Mammary epithelial cell (primary cell): Measurements from ENCODE around the gene GRM4.

Source experiments
- EZH2 ChIP-seq: IDR thresholded peaks from 2 replicates; pipeline ENCODE4 v1.6.1; 2012; ENCODE audit warnings: low read length, inconsistent platforms, borderline replicate concordance
- TF ChIP-seq, protein P1 (sequence below), 2 donors: IDR thresholded peaks in 1 of 2; conservative IDR thresholded peaks in 1 of 2; 2 replicates each; pipeline ENCODE4 v1.5.1; 2011 to 2012; ENCODE audit warnings: inconsistent platforms in 2 of 2, low read length in 2 of 2, mild to moderate bottlenecking in 2 of 2, control low read depth in 1 of 2, low read depth in 1 of 2; ENCODE audit not compliant: insufficient read depth in 1 of 2; ENCODE audit errors: extremely low read depth in 1 of 2

DNA sequence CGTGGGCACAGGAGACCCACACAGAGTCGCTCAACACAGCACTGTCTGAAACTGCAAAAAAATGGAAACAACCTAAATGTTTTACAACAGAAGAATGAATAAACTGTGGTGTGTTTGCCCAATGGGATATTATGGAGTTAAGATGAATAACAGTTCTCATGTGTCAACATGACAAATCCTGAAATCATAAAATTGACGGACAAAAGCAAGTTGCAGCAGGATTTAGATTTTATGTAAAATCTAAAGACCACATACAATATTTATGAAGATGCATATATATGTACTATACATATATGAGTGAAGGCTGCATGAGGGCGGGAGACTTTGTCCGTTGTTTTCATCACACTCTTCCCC lies 79.7 kb downstream of the GRM4 start:
- TF ChIP-seq, protein P1, sequence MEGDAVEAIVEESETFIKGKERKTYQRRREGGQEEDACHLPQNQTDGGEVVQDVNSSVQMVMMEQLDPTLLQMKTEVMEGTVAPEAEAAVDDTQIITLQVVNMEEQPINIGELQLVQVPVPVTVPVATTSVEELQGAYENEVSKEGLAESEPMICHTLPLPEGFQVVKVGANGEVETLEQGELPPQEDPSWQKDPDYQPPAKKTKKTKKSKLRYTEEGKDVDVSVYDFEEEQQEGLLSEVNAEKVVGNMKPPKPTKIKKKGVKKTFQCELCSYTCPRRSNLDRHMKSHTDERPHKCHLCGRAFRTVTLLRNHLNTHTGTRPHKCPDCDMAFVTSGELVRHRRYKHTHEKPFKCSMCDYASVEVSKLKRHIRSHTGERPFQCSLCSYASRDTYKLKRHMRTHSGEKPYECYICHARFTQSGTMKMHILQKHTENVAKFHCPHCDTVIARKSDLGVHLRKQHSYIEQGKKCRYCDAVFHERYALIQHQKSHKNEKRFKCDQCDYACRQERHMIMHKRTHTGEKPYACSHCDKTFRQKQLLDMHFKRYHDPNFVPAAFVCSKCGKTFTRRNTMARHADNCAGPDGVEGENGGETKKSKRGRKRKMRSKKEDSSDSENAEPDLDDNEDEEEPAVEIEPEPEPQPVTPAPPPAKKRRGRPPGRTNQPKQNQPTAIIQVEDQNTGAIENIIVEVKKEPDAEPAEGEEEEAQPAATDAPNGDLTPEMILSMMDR (conservative IDR thresholded peaks at IDR 0.05 in 1 of 2, IDR thresholded peaks at IDR 0.05 in 1 of 2; ENCODE audit: extremely low read depth in 1 of 2, insufficient read depth in 1 of 2, low read depth in 1 of 2, low read length in 2 of 2) = no peak
- TF ChIP-seq EZH2 = no peak
